Bronchial epithelial cell (primary cell): ENCODE results near the gene NDUFB5. TPM values are rescaled to one million over a fixed set of nuclear protein-coding genes. Genes with fewer than 3 reads are reported as not detected.

Source experiments
- DNase-seq: peaks from one replicate; pipeline ENCODE4 v3.0.0-alpha.2; 2010; ENCODE audit warnings: low read depth
- FAIRE-seq: peaks from 2 replicates; lab custom pipeline; 2011; peaks lifted over from hg19 to GRCh38; lab: Jason Lieb, UNC
- H3K27me3 ChIP-seq: 2 replicates; pipeline ENCODE4 v1.5.1; 2011; ENCODE audit warnings: low read length; ENCODE audit not compliant: control insufficient read depth, insufficient read depth
- H3K36me3 ChIP-seq: 2 replicates; pipeline ENCODE4 v1.5.1; 2011; ENCODE audit warnings: low read length; ENCODE audit not compliant: control insufficient read depth, insufficient read depth
- H3K4me3 ChIP-seq: 2 replicates; pipeline ENCODE4 v1.5.1; 2011; ENCODE audit warnings: mild to moderate bottlenecking, low read depth, low read length, control low read depth
- CTCF ChIP-seq: IDR thresholded peaks from 2 replicates; pipeline ENCODE4 v1.5.1; 2011; ENCODE audit warnings: mild to moderate bottlenecking, moderate library complexity, low read length, control low read depth, inconsistent platforms; ENCODE audit not compliant: insufficient read depth, severe bottlenecking
- total RNA-seq: library from RNA; depleted of rRNA; stranded (reverse); fragments of >200 nt; gene quantifications from 2 replicates; pipeline ENCODE4 v1.2.1, GENCODE V29; 2014

The NDUFB5 gene
- total RNA-seq, 1 donor from 2014 or later: 92.9 TPM

DNA sequence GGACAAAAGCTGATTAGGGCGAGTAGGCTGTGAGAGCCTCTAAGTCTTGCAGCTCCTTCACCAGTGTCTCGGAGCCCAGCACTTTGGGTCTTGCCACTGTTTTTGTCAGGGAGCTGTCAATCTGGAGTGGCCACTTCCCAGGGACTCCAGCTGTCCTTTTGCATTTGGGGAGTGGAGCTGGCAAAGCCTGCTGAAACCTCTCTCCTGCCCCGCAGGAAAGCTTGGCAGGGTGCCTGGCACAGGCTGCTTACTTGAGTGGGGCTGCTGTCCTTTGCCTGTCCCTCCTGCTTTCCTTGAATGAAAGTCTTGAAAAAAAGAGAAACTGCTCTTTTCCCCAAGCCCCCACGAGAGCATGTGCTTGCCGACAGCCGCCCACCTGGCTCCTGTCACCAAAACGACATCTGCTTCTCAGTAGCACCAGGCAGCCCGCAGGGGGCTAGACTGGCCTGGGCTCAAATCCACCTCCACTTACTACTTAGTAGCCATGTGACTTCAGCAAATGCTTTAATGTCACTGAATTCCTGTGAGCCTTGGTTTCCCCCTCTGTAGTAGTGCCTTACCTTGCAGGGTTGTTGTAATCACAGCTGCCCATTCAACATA lies 61.9 kb downstream of the NDUFB5 start:
- Histone ChIP-seq H3K36me3 (no peaks in the 10 kb centered on the region), H3K27me3 (no peaks in the 10 kb centered on the region), H3K4me3 (no peak overlapping the region)
- no peak for TF ChIP-seq CTCF
- FAIRE-seq (no peak), DNase-seq (no peak)

GRCh38 chr3:179668429-179668828 lies 63.8 kb downstream of the NDUFB5 start:
- Histone ChIP-seq H3K36me3 (no peaks in the 10 kb centered on the region), H3K4me3 (no peak overlapping the region), H3K27me3 (no peaks in the 10 kb centered on the region)
- DNase-seq (no peak), FAIRE-seq (no peak)
- TF ChIP-seq CTCF: no peak

DNA sequence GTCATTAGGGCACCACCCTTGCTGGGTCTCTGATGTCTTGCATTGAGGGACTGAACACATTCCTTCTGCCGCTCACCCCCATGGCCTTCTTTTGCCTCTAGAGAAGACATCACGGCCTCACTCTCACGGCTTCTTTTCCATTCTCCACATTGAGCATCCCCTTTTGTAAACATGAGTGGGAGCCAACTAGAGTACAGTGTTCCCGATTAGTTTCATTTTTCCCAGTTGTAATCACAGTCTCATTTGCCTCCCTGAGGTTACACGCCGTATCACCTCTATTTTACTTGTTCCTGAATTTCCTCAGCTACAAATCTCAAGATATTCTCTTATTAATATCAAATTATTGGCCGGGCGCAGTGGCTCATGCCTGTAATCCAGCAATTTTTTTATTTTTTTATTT lies 65.7 kb downstream of the NDUFB5 start:
- Histone ChIP-seq H3K4me3 (no peak overlapping the region), H3K27me3 (no peaks in the 10 kb centered on the region), H3K36me3 (no peaks in the 10 kb centered on the region)
- no peak for DNase-seq
- TF ChIP-seq CTCF: no peak
- FAIRE-seq: no peak

DNA sequence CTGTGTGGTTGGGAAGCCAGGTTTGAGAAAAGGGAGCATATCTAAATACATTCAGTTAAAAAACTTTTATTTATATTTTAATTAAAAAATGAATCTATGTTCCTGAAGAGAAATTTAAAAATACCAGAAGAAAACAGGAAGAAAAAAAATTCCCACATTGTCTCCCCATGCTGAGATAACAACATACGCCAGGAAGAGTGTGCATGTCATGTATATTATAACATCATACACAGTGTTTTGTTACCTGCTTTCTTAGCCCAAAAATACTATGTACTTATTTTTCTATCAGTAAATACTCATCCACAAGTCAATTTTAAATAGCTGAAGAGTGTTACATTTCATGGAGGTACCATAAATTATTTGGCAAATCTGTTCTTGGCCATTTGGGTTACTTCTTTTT lies 66.7 kb downstream of the NDUFB5 start:
- DNase-seq (no peak), FAIRE-seq (no peak)
- Histone ChIP-seq H3K27me3 (no peaks in the 10 kb centered on the region), H3K4me3 (no peak overlapping the region), H3K36me3 (no peaks in the 10 kb centered on the region)
- TF ChIP-seq CTCF: no peak

DNA sequence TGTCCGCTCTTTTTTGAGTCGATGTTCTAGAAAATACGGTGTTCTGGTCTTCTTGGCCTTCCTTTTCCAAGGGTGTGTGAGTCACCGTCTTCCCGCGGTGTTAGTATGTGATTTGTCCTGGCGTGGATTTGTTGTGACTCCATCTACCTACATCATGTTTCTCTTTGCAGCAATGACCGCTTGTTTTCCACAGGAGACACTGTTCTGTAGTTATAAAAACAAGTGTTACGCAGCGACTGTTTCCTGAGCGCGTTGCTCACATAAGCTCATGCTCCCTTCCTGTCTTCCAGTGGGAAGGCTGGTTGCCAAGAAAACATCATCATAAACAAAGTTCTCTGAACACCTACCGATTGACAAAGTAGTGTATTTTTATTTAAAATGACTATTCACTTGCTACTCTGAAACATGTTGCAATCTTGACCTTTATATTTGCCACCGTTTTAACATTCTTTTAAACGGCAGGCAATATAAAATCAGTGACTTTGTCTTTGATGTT lies 67.2 kb downstream of the NDUFB5 start:
- no peaks in the 10 kb centered on the region for H3K27me3 ChIP-seq
- H3K36me3 ChIP-seq: no peaks in the 10 kb centered on the region
- TF ChIP-seq CTCF: no peak
- no peak overlapping the region for H3K4me3 ChIP-seq
- FAIRE-seq: no peak
- no peak for DNase-seq

DNA sequence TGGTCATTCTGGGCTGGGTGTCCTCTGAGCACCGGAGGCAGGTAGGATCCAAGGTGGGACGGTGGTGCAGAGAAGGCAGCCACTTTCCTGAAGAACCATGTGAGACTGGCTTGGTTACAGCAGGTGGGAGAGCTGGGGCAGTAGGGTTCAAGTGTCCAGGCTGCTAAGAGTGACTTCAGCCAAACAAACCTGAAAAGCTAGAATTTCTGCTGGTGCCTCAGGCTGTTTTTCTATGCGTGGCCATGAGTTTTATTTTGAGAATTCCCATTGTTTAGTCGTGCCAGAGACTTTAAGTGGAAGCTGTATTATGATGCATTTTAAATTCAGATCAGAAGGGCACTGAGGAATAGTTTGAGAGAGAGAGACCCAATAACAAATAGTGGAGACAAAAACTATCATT lies 68.3 kb downstream of the NDUFB5 start:
- no peaks in the 10 kb centered on the region for H3K27me3 ChIP-seq
- H3K4me3 ChIP-seq: no peak overlapping the region
- FAIRE-seq (no peak), DNase-seq (peak; percentile 55)
- no peak for TF ChIP-seq CTCF
- no peaks in the 10 kb centered on the region for H3K36me3 ChIP-seq
